ENCODE data around the gene GPR34. TPM values are rescaled to one million over a fixed set of nuclear protein-coding genes. Genes with fewer than 3 reads are reported as not detected.
A peak's percentile ranks its signal among the peaks of the same experiment; 100 is the strongest.

The GPR34 gene
- total and polyA plus RNA-seq, 4 donors = 1.7 to 9.0 (median 4.3) TPM

GRCh38 chrX:41689711-41690110, 938 bp downstream of the GPR34 start (continued):
- TF ChIP-seq JUND (IDR thresholded peaks at IDR 0.05) = peak in 1 of 2 donors; percentile 42
- TF ChIP-seq TAF1 (conservative IDR thresholded peaks at IDR 0.05) = no peak

- DNase-seq (ENCODE audit: low spot score) = no peak
- Histone ChIP-seq H3K9me3 (ENCODE audit: control insufficient read depth in 4 of 4, low read length in 3 of 4) (no peaks in the 10 kb centered on the region), H3K27me3 (ENCODE audit: control insufficient read depth in 4 of 4, insufficient read depth in 4 of 4, low read length in 3 of 4) (peaks cover 0 to 1% (median 0%) of the 10 kb centered on the region in 4 donors), H3K9ac (ENCODE audit: low read depth in 1 of 2, low read length in 2 of 2) (no peak overlapping the region), H3K36me3 (ENCODE audit: control insufficient read depth in 4 of 4, insufficient read depth in 3 of 4, low read depth in 1 of 4, low read length in 3 of 4) (no peaks in the 10 kb centered on the region), H3K27ac (ENCODE audit: low read depth in 1 of 2, low read length in 2 of 2) (no peak overlapping the region), H3K4me1 (ENCODE audit: control insufficient read depth in 4 of 4, insufficient read depth in 4 of 4, low read length in 3 of 4) (peaks cover 0 to 1% (median 0%) of the 10 kb centered on the region in 4 donors), H3K4me3 (ENCODE audit: low read depth in 1 of 3, low read length in 3 of 3) (no peak overlapping the region)
- 76% methylated on average over 1 of the region's 1 CpG for WGBS
- TF ChIP-seq, protein P1, sequence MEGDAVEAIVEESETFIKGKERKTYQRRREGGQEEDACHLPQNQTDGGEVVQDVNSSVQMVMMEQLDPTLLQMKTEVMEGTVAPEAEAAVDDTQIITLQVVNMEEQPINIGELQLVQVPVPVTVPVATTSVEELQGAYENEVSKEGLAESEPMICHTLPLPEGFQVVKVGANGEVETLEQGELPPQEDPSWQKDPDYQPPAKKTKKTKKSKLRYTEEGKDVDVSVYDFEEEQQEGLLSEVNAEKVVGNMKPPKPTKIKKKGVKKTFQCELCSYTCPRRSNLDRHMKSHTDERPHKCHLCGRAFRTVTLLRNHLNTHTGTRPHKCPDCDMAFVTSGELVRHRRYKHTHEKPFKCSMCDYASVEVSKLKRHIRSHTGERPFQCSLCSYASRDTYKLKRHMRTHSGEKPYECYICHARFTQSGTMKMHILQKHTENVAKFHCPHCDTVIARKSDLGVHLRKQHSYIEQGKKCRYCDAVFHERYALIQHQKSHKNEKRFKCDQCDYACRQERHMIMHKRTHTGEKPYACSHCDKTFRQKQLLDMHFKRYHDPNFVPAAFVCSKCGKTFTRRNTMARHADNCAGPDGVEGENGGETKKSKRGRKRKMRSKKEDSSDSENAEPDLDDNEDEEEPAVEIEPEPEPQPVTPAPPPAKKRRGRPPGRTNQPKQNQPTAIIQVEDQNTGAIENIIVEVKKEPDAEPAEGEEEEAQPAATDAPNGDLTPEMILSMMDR (IDR thresholded peaks at IDR 0.05; ENCODE audit: low read depth, low read length, missing input control) = no peak
- no peak for TF ChIP-seq FOXA1 (IDR thresholded peaks at IDR 0.05)
- no peak for TF ChIP-seq HNF4A (conservative IDR thresholded peaks at IDR 0.05)
- TF ChIP-seq, protein P2, sequence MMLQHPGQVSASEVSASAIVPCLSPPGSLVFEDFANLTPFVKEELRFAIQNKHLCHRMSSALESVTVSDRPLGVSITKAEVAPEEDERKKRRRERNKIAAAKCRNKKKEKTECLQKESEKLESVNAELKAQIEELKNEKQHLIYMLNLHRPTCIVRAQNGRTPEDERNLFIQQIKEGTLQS (IDR thresholded peaks at IDR 0.05) = no peak
- no peak for TF ChIP-seq TAF1 (conservative IDR thresholded peaks at IDR 0.05)
- no peak for TF ChIP-seq RXRA (IDR thresholded peaks at IDR 0.05)
- TF ChIP-seq HNF4G (IDR thresholded peaks at IDR 0.05) = no peak
- no peak for TF ChIP-seq SP1 (IDR thresholded peaks at IDR 0.05)
- no peak for TF ChIP-seq FOXA2 (IDR thresholded peaks at IDR 0.05)
- no peak for TF ChIP-seq EGR1 (IDR thresholded peaks at IDR 0.05; ENCODE audit: low read depth in 2 of 2)
- no peak for TF ChIP-seq REST (IDR thresholded peaks at IDR 0.05)
- TF ChIP-seq NR2F2 (IDR thresholded peaks at IDR 0.05) = no peak
- no peak for TF ChIP-seq YY1 (IDR thresholded peaks at IDR 0.05)
- no peak for TF ChIP-seq RAD21 (IDR thresholded peaks at IDR 0.05)
- no peak for TF ChIP-seq GABPA (IDR thresholded peaks at IDR 0.05 in 1 of 2, conservative IDR thresholded peaks at IDR 0.05 in 1 of 2)
- TF ChIP-seq JUND (IDR thresholded peaks at IDR 0.05) = no peak
- TF ChIP-seq ZBTB33 (IDR thresholded peaks at IDR 0.05) = no peak
- TF ChIP-seq, protein P3, sequence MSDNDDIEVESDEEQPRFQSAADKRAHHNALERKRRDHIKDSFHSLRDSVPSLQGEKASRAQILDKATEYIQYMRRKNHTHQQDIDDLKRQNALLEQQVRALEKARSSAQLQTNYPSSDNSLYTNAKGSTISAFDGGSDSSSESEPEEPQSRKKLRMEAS (IDR thresholded peaks at IDR 0.05) = no peak
These were observed 3.5 kb downstream of the GPR34 start for GRCh38 chrX:41692162-41692749.

All from liver (tissue), 9 donors.